HG03469 (cell line): ENCODE measurements around the gene ATG16L1.
"Not testable (repeated sequence)": the region's sequence is repeated elsewhere in the genome, so short reads cannot be mapped to it uniquely, and the experiment has no call there.

Source experiments
- ATAC-seq: cut with Tn5 transposase; IDR thresholded peaks from one replicate; pipeline ENCODE4 v1.9.1; 2021; ENCODE audit warnings: mild to moderate bottlenecking, moderate library complexity, moderate number of reproducible peaks; ENCODE audit not compliant: unreplicated experiment

The ATG16L1 gene

DNA sequence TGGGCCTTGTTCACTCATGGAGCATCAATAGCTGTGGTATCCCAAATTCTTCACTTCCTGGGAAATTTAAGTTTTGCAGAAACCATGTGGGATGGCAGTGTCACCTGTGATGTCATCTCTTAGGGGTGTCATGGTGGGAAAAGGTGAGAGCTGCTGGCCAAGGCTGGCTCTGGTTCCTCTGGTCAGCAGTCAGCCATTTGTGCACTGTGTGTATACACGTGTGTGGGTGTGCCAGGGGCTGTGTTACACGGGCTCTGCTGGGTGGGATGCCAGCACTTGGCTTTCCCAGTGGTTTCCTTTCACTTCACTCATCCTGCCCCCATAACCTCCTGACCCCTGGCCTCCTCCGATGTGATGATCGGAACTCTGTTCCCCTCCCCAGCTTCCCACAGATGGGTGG is 77.4 kb downstream of the ATG16L1 start:
- ATAC-seq: no peak

DNA sequence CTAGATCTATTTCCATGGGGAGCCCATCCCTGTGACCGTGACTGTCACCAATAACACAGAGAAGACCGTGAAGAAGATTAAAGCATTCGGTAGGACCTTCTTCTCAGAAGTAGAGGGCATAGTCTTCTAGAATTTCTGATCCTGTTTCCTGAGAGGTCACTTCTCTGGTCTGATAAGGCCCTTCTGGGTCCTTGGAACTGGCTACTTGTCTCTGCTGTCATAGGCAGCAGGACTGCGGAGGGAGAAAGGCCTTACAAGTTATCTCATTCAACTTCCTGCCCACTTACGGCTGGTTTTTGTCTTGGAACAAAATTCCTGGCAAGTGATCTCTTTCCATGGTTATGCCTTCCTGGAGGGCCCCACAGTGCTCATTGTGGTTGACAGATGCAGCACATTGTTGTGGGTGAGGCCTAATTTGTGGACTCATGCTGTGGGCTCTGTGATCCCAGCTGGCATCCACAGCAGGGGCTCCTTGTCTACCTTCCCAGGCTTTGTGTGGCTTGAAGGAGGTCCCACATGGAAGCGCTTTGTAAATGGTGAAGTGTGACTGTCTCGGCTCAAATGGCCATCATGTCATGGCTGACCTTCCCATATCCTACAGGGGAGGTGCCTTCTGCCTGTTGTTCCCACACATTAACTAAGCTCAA is 78.1 kb downstream of the ATG16L1 start:
- ATAC-seq: no peak

DNA sequence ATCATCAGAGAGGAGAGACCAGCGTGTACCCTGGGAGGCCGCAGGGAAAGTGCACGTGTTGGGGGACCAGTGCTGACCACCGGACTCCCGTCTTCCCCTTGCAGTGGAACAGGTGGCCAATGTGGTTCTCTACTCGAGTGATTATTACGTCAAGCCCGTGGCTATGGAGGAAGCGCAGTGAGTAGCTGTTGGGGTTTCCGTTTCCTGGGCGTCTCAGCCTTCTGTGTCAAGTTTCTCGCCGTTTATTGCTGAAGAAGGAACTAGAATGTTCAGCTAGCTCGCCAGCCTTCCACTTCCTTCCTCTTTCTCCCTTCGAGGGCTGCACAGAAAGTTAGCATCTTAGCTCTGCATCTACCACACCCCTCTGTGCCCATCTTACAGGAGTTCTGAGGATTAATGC is 80.1 kb downstream of the ATG16L1 start:
- peak; percentile 79 for ATAC-seq

DNA sequence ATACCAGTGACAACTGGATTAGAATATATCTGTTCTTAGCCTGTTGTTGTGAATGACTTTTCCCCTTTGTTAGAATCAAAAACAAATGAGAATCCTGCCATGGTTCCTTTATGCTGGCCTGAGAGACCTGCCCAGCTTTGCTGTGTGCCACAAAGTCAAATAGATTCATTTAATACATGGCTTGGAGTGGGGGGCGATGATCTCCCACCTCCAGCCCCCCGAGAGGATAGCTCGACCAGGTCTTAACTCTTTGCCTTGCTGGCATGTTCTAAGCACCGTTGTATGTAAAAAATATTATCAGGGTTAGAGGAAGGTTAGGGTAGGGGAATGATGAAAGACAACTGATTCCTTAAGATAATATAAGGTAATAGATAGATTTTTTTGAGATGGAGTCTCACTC is 80.7 kb downstream of the ATG16L1 start:
- ATAC-seq: no peak

DNA sequence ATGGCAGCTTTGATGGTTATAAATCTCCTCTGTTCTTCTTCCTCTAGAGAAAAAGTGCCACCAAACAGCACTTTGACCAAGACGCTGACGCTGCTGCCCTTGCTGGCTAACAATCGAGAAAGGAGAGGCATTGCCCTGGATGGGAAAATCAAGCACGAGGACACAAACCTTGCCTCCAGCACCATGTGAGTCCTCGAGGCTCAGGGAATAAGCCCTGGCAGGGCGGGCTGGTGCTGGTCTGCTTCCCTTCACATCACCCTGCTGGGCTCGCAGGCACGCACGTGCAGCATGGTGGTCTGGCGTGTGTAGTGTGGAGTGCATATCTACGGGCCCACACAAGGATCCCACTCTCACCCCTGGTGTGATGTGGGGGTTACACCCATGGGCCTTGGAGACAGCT is 83.4 kb downstream of the ATG16L1 start:
- ATAC-seq: no peak

DNA sequence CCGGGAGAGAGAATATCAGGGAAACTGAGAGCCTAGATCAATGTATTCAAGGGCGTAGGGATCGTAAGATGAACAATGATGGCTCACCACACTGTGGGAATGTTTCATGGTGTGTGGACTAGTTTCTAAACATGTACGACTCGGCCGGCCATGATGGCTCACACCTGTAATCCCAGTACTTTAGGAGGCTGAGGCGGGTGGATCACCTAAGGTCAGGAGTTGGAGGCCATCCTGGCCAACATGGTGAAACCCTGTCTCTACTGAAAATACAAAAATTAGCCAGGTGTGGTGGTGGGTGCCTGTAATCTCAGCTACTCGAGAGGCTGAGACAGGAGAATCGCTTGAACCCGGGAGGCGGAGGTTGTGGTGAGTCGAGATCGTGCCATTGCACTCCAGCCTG is 84.6 kb downstream of the ATG16L1 start:
- ATAC-seq: not testable (repeated sequence)

DNA sequence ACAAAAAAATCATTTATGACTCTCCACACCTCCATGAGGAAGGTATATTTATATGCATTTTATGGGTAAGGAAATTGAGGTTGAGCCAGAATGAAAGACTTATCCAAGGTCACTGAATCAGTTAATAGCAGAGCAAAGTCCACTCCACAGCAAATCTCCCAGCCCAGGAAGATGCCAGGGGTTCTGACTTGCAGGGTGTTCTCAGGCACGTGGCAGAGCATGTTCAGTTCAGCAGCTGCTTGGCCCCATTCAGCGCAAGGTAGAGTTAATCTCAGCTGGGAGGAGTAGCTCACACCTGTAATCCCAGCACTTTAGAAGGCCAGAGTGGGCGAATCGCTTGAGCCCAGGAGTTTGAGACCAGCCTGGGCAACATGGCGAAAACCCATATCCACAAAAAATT is 85.1 kb downstream of the ATG16L1 start:
- no peak for ATAC-seq

DNA sequence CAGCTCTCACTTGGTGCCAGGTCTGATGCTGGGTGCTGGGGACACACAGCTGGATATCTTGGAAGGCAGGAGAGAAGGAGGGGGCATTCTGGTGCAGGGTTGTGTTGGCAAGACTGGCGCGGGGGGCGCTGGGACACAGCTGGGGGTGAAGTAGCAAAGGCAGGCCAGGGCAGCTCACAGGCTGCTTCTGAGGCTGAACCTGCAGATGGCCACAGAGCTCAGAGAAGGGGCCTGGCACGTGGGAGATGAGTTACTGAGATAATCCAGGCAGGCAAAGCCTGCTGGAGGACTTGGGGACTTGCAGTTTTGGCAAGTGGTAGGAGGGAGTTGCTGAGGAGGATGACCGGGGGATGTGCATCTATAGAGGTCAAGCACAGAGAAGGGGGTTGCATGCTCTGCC is 86.6 kb downstream of the ATG16L1 start:
- ATAC-seq: no peak

DNA sequence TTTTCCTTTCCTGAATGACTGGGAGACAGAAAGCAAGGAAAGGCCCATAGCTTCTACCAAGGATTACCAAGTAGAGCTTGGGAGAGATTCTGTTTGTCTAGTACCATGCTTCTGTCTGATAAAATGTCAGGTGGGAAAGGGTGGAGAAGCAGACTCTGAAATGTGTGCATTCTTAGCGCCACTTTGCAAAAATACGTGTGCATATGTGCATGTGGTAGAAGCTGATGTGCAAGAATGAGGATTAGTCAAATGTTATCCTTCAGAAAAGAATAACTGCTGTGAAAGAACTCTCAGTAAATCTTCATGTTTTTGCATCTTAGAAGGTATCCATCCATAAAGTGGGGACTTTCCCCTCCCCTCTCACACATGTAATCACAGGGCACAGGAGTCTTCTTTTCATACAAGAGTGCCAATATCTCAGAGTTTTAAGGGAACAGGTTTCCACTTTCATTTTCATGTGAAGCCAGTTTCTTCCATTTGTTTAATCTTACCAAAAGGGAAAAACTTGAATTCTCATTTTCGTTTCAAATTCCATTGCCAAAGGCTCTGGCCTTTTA is 87.4 kb downstream of the ATG16L1 start:
- ATAC-seq: no peak

DNA sequence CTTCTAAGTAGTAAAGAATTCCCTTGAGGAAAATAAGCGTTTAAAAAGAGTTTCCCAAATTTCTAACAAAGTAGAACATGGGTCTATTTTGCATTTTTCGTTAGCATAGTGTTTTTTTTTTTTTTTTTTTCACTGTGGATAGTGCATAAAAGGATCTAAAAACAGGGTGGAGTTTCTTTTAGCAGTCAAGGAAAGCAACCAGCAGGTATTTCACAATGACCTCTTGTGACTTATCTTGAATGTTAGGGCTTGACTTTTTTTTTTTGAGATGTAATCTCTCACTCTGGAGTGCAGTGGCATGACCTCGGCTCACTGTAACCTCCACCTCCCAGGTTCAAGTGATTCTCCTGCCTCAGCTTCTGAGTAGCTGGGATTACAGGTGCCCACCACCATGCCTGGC is 88.0 kb downstream of the ATG16L1 start:
- no peak for ATAC-seq

DNA sequence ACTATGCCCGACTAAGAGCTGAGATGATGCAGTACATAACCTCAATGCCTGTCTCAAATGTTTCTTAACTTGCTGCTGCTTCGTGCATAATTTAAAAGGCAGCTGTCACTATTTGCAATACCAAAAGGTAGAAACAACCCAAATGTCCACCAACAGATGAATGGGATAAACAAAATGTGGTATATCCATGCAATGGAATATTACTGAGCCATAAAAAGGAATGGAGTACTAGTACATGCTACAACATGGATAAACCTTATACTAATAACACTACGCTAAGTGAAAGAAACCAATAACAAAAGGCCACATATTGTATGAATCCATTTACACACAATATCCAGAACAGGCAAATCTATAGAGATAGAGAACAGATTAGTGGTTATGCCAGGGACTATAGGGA is 89.8 kb downstream of the ATG16L1 start:
- ATAC-seq: no peak

DNA sequence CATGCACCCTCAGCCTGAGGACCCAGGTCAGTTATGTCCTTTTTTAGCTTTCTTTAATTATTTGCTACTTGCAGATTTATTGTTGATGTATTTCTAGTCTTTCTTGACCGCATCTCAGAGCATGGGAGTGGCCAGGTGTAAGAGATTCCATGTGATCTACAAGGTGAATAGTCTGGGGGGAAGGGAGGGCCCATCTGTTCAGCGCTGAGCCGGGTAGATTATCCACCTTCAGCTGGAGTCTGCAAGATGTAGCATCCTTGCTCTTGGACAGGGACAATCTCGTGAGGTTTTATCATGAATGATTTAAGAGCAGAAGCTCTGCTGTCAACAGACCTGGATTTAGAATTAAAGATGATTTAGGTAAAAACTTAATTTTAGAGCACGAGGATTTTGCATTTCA is 90.8 kb downstream of the ATG16L1 start:
- no peak for ATAC-seq

DNA sequence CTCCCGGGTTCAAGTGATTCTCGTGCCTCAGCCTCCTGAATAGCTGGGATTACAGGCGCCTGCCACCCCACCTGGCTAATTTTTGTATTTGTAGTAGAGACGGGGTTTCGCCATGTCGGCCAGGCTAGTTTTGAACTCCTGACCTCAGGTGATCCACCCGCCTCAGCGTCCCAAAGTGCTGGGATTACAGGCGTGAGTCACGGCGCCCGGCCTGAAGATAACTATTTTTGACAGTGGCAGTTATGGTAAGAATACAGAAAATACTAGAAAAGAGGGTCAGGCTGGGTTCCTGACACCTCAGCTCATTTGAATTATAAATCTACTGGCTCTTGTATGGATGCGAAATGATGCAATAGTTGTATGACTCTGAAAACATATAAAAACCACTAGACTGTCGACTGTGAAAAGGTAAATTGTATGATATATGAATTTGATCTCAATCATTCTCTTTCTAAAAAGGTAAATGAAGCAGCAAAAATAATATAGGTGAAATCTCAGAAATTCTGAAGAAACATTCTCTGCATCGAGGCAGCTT is 91.8 kb downstream of the ATG16L1 start:
- ATAC-seq: no peak
